Measurements from ENCODE around the gene RNF5. TPM values are rescaled to one million over a fixed set of nuclear protein-coding genes. Genes with fewer than 3 reads are reported as not detected.

The RNF5 gene
- total and polyA plus RNA-seq, 2 of the 4 experiments (the other 2 are of a cell fraction): 18.8 to 41.4 TPM

DNA sequence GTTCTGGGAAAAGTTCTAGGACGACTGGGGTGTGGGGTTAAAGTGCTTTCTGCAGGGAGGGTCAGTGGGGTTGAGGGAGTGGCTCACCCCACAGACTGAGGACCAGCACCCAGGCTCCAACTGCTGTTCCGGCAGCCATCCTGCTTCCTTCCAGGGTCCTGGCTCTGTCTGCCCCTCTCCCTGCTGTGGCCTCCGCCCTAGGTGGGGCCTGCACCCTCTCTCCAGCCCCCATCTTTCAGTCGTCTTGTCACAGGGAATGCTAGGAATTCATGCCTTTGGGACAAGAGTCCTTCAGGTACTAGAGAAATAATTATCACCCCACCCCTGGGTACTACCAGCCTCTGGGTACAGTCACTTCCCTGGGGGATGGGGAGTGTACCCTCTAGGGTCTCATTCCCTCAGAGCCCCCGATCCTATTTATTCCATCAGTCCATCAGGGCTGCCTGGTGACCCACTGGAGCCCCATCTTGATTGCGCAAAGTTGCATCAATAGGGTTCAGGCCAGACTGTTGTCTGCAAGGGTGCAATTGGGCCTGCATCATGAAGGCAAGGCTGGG lies 6.0 kb downstream of the RNF5 start, which contains the start of gene AGER:
Gene AGER (minus strand): TSS at position 170 of the 557 bp plus-strand sequence. CDS start 31 bp downstream, at position 139.
- WGBS, 2 experiments (ENCODE audit: extremely low coverage in 2 of 2, insufficient read length in 1 of 2): 100% methylated on average over 1 of the region's 6 CpGs; no CpG with 5 or more reads in 1 of the 2 experiments
- intact Hi-C loops (cut with micrococcal nuclease) (no loop called here), dilution Hi-C loops (cut with HindIII; ENCODE audit: low sequenced_read_pairs, unreplicated experiment) (no loop called here), in situ Hi-C loops (cut with MboI; ENCODE audit: low sequenced_read_pairs) (loop anchor here (25.0 kb wide), 1 partner anchor 778 kb away; the partner anchor contains the start of genes BRD2 and HLA-DMA)
- Histone ChIP-seq H3K27me3 (ENCODE audit: control insufficient read depth, insufficient read depth, low read length) (no peaks in the 10 kb centered on the region), H3K56ac (ENCODE audit: extremely low read depth, insufficient read depth, low read length) (no peak within 1 kb of the TSS), H2BK20ac (ENCODE audit: low read depth, low read length) (no peak within 1 kb of the TSS), H2AFZ (replicated peaks; ENCODE audit: low read length, poor library complexity) (peak within 1 kb of the TSS; percentile 39), H3K9me3 (ENCODE audit: control insufficient read depth, insufficient read depth, low read length) (no peaks in the 10 kb centered on the region), H2BK120ac (ENCODE audit: low read depth, low read length) (no peak within 1 kb of the TSS), H3K9ac (ENCODE audit: low read depth, low read length) (no peak within 1 kb of the TSS), H4K8ac (ENCODE audit: low read depth in 2 of 2, low read length in 2 of 2) (no peak within 1 kb of the TSS), H3K23ac (ENCODE audit: low read depth, low read length) (no peak within 1 kb of the TSS), H3K4me2 (ENCODE audit: low read depth, low read length) (no peak within 1 kb of the TSS), H3K79me1 (ENCODE audit: low read depth in 1 of 2, low read length in 2 of 2) (peaks cover 11 to 48% of the 10 kb centered on the region in 2 experiments), H4K20me1 (ENCODE audit: insufficient read depth, low read length) (no peaks in the 10 kb centered on the region), H4K5ac (ENCODE audit: low read depth, low read length) (no peak within 1 kb of the TSS), H3K18ac (ENCODE audit: low read depth, low read length) (no peak within 1 kb of the TSS), H4K91ac (ENCODE audit: insufficient read depth, low read depth, low read length) (no peak within 1 kb of the TSS), H2AK9ac (replicated peaks; ENCODE audit: low read depth, low read length, poor library complexity) (peak within 1 kb of the TSS; percentile 71), H2BK15ac (ENCODE audit: low read depth, low read length) (no peak within 1 kb of the TSS), H3K4ac (ENCODE audit: low read depth, low read length) (no peak within 1 kb of the TSS; the same call in 1 of the 2 replicates), H3K9me1 (ENCODE audit: insufficient read depth, low read length) (peaks cover 9% of the 10 kb centered on the region), H3K14ac (replicated peaks; ENCODE audit: low read depth, low read length) (no peak within 1 kb of the TSS), H3K4me1 (ENCODE audit: control insufficient read depth, insufficient read depth, low read length) (no peaks in the 10 kb centered on the region), H3K36me3 (ENCODE audit: control insufficient read depth, insufficient read depth, low read length) (peaks cover 38% of the 10 kb centered on the region), H3K27ac (ENCODE audit: insufficient read depth, low read length) (no peak within 1 kb of the TSS), H2AK5ac (ENCODE audit: low read depth, low read length) (no peak within 1 kb of the TSS; the same call in 1 of the 2 replicates), H3K4me3 (ENCODE audit: insufficient read depth, low read depth, low read length) (no peak within 1 kb of the TSS), H2BK5ac (ENCODE audit: low read depth, low read length, poor library complexity, severe bottlenecking) (no peak within 1 kb of the TSS)
- DNase-seq (no peak), ATAC-seq (ENCODE audit: low read depth) (no peak)
- POLR2A ChIA-PET (ENCODE audit: unreplicated experiment): no interaction called here
- CTCF ChIA-PET: no interaction called here
- BruUV-seq (replicated peaks): no TSS peak
- no peak for TF ChIP-seq MAFK (IDR thresholded peaks at IDR 0.05; ENCODE audit: low read depth, low read length)
- peak; percentile 42; the same call in 1 of the 2 replicates for TF ChIP-seq CEBPB (IDR thresholded peaks at IDR 0.05; ENCODE audit: low read depth, low read length)

Data from IMR-90 (cell line).